HAP-1 (cell line): Measurements from ENCODE around the gene PTGER2.

Experiments used
- DNase-seq, 2 experiments: peaks; one replicate each; pipeline ENCODE4 v3.0.0-alpha.2; 2016 to 2020; ENCODE audit warnings: low spot score in 2 of 2
- H3K27me3 ChIP-seq: fragments of 250-450 bp; sonication (Bioruptor Pico); 2 replicates; pipeline ENCODE4 v1.5.1; 2020; ENCODE audit warnings: low read depth, mild to moderate bottlenecking, moderate library complexity
- H3K36me3 ChIP-seq: fragments of 250-450 bp; sonication (Bioruptor Pico); replicated peaks from 2 replicates; pipeline ENCODE4 v1.5.1; 2020; ENCODE audit warnings: mild to moderate bottlenecking
- H3K4me1 ChIP-seq: fragments of 250-450 bp; sonication (Bioruptor Pico); 2 replicates; pipeline ENCODE4 v1.5.1; 2020; ENCODE audit warnings: mild to moderate bottlenecking
- H3K4me3 ChIP-seq: fragments of 250-450 bp; sonication (Bioruptor Pico); 2 replicates; pipeline ENCODE4 v1.5.1; 2020; ENCODE audit warnings: mild to moderate bottlenecking, moderate library complexity
- H3K9me3 ChIP-seq: fragments of 250-450 bp; sonication (Bioruptor Pico); 2 replicates; pipeline ENCODE4 v1.5.1; 2020; ENCODE audit warnings: mild to moderate bottlenecking, moderate library complexity
- in situ Hi-C: fragments of 300-500 bp; cut with MboI; formaldehyde crosslinking; loops from 3 replicates; pipeline ENCODE4 v1.14.3; 2020; ENCODE audit warnings: low sequenced_read_pairs, inconsistent platforms, mixed read lengths

The PTGER2 gene

DNA sequence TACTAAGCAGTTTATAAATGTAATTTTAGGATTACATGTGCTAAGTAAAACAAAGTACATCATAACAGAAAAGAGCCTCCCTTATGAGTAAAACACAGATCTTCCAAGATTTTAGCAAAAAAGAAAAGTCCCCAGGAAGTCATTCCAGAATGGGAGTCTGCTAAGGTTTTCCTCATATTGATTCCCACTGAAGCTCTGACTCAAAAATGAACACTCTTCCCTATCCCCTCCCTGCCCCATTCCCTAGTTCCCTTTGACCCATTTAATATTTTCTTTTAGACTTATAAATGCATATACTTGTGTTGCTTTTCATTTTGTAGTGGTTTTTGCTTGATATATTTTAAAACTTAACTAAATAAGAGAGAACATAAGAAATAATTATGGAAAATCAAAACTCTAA is 40.1 kb downstream of the PTGER2 start:
- Histone ChIP-seq H3K9me3 (no peaks in the 10 kb centered on the region), H3K27me3 (no peaks in the 10 kb centered on the region), H3K4me3 (no peak overlapping the region), H3K4me1 (no peaks in the 10 kb centered on the region), H3K36me3 (no peaks in the 10 kb centered on the region)
- no peak for DNase-seq
- in situ Hi-C loops: no loop called here

DNA sequence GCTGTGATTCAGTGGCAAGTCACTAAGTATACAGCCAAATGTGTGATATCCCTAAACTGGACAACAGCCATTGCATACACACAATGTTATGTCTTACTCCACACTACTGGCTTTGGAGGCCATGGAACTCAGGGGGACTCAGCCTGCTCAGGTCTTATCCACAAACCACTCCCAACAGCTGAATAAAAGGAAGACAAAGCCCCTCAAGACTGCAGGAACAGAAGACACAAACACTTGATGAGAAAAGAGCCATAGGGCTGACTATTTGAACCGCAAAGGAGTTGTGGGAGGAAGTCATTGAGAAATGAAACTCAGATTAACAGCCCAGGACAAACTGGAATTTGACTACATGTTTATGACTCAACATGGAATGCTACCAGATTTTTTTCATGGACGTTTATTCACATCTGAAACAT is 40.9 kb downstream of the PTGER2 start:
- H3K9me3 ChIP-seq: no peaks in the 10 kb centered on the region
- H3K4me3 ChIP-seq: no peak overlapping the region
- no peaks in the 10 kb centered on the region for H3K4me1 ChIP-seq
- no peaks in the 10 kb centered on the region for H3K36me3 ChIP-seq
- in situ Hi-C loops: no loop called here
- no peak for DNase-seq
- H3K27me3 ChIP-seq: no peaks in the 10 kb centered on the region

DNA sequence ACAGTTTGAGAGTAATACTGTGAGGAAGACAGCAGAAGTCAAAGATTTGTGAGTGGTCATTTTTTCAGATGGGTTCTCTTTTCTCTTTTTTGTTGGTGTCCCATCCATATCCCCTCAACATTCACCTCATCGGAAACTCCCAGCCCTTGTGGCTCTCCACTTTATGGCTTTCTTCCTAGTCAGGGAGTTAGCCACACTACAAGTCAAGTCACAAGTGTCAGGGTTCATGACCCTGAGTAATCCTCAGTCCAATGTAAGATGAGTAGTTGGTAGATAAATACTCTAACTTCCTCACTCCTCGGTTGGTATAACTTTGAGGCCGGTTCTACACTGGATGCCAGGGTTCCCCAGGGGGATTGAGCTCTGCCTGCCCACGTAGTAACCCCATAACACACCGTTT is 41.4 kb downstream of the PTGER2 start:
- no peak for DNase-seq
- Histone ChIP-seq H3K27me3 (no peaks in the 10 kb centered on the region), H3K36me3 (no peaks in the 10 kb centered on the region), H3K9me3 (no peaks in the 10 kb centered on the region), H3K4me1 (no peaks in the 10 kb centered on the region), H3K4me3 (no peak overlapping the region)
- in situ Hi-C loops: no loop called here

DNA sequence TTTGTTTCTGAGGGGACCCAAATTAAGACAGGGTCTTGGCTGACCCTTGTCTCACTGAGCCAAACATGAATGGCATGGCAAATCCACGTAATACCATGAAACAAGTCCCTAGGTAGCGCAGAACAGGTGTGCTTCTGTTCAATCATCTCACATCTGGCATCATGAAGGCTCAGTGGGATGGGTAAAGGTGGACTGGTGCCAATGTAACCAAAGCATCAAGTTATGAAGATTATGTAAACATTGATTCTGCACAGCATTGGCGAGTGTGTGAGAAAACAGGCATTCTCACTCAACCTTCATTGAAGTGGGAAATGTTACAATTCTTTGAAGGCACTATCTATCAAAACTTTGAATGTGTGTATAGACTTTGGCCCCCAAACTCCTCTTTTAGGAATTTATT is 41.9 kb downstream of the PTGER2 start:
- in situ Hi-C loops: no loop called here
- Histone ChIP-seq H3K4me3 (no peak overlapping the region), H3K36me3 (no peaks in the 10 kb centered on the region), H3K9me3 (no peaks in the 10 kb centered on the region), H3K27me3 (no peaks in the 10 kb centered on the region), H3K4me1 (no peaks in the 10 kb centered on the region)
- no peak for DNase-seq

DNA sequence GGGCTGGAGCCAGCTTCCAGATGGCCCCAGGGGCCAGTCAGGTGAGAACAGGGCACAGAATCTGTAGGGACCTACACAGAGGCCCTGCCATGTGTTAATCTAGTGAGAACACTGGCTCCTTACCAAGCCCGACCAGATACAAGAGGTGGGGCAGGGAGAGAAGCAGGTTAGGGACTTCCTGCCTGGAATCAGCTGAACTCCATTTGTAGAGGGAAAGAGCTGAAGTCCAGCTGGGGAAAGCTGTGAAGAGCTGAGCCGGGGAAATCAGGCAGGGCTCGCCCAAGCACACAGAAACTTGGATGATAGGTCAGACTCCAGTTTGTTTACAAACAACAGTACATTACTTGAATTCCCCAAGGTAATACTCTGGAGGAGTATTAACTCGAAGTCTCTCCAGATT is 46.7 kb downstream of the PTGER2 start:
- H3K4me3 ChIP-seq: no peak overlapping the region
- H3K27me3 ChIP-seq: no peaks in the 10 kb centered on the region
- in situ Hi-C loops: no loop called here
- H3K9me3 ChIP-seq: no peaks in the 10 kb centered on the region
- no peak for DNase-seq
- H3K4me1 ChIP-seq: no peaks in the 10 kb centered on the region
- H3K36me3 ChIP-seq: no peaks in the 10 kb centered on the region

DNA sequence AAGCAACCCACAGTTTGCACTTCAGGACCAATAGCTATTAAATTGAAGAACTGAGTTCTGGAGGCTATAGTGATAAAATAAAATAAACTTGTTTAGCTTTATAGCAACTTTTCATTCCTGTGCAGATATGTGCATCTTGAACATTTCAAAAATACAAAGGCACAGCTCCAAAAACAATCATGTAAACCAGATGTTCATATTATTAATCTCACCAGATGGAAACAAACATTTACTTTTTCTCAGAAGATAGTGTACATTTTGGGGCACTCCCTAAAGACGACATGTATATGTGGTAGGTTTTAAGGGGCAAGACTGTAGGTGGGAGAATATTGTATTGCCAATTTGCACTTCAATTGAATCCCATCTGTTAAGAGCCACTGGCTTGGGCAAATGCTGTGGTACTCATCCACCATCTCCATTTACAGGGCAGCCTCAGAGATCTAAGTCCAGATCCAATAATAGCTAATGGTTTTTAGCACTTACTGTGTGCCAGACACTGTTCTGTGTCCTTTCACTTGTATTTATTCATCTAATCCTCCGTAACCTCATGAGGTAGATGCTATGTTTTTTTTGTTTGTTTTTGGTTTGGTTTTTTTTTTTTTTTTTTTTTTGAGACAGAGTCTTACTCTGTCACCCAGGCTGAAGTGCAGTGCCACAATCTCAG is 49.1 kb downstream of the PTGER2 start:
- in situ Hi-C loops: no loop called here
- no peak for DNase-seq
- Histone ChIP-seq H3K4me3 (no peak overlapping the region), H3K4me1 (no peaks in the 10 kb centered on the region), H3K36me3 (no peaks in the 10 kb centered on the region), H3K27me3 (no peaks in the 10 kb centered on the region), H3K9me3 (no peaks in the 10 kb centered on the region)

DNA sequence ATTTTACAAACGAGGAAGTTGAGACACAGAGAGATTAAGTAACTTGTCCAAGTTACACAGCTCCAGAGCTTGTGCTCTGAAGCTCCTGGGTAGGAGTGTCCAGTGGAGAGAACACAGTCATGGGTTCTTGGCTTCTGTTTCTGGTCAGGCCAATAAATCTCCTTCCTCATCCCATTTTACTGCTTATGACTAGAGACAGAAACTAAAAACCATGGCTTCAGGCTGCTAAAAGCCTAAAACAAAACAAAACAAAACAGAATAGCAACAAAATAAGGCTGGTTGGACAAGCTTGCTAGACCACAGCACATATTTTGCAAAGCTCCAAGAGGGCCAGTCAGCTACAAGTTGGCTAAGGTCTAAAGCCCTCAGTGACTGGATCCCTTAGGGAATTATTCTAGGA is 49.8 kb downstream of the PTGER2 start:
- Histone ChIP-seq H3K27me3 (no peaks in the 10 kb centered on the region), H3K36me3 (no peaks in the 10 kb centered on the region), H3K4me1 (no peaks in the 10 kb centered on the region), H3K9me3 (no peaks in the 10 kb centered on the region), H3K4me3 (no peak overlapping the region)
- no peak for DNase-seq
- in situ Hi-C loops: no loop called here

DNA sequence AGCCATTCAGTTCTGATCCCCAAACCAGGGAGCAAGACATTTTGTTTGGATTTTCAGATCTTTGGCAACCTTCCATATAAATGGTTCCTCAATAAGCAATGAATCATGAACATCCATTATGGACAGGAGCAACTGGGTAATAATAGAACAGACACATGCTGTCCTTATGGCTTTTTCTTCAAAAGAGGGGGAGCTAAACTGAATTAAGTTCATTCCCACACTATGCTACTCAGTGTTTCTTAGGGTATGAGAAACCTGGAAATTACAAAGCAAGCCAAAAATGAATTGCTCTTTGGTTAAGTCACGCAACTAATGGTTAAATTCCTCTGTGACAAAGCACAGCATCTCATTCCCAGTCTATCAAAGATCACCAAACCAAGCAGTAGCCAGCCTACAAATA is 51.0 kb downstream of the PTGER2 start:
- Histone ChIP-seq H3K36me3 (no peaks in the 10 kb centered on the region), H3K4me3 (no peak overlapping the region), H3K27me3 (no peaks in the 10 kb centered on the region), H3K9me3 (no peaks in the 10 kb centered on the region), H3K4me1 (no peaks in the 10 kb centered on the region)
- no peak for DNase-seq
- in situ Hi-C loops: no loop called here

DNA sequence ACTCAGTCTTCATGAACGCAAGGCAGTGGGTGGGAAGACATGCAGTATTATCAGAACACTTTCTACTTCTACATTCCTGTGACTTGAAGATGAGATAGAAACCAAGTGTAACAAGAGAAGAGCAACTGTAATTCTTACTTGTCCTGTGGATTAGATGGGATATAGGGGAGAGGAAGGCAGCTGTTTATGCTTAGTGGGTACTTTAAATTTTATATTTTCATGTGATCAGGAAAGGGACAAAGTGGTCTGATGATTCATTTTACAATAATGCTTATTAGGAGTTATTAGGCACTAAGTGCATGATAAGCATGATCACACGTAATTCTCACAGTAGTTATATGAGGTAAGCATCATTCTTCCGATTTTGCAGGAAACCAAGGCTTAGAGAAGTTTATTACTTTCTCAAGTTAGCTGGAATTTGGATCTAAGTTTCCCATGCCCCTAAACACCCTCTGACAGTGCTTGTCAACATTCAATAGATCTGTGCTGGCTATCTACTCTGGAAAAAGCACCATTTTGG is 52.7 kb downstream of the PTGER2 start:
- no peaks in the 10 kb centered on the region for H3K27me3 ChIP-seq
- H3K4me1 ChIP-seq: no peaks in the 10 kb centered on the region
- H3K9me3 ChIP-seq: no peaks in the 10 kb centered on the region
- in situ Hi-C loops: no loop called here
- no peak overlapping the region for H3K4me3 ChIP-seq
- no peaks in the 10 kb centered on the region for H3K36me3 ChIP-seq
- DNase-seq: no peak

DNA sequence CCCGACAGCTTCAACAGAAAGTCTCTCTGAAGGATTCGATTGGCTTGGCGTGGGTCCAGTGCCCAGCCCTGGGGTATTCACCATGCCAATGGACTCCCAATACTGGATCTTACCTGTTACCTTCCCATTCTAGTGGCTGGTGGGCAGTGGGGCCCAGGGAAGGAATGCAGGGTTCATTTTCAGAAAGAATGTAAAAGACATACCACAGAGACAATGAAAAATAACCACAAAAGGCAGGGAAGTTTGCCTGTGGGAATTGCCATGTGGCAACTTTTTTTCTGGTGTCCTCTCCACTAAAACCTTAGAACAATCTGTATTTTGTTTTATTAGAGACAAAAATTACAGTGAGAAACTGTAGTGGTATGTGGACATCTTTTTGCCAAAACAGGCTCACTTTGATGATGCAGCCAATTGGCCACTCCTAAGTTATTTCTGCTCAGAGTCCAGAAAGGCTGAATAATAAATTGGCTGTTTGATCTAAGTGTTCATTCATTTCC is 55.2 kb downstream of the PTGER2 start:
- no peak for DNase-seq
- Histone ChIP-seq H3K4me1 (no peaks in the 10 kb centered on the region), H3K9me3 (no peaks in the 10 kb centered on the region), H3K36me3 (no peaks in the 10 kb centered on the region), H3K4me3 (no peak overlapping the region), H3K27me3 (no peaks in the 10 kb centered on the region)
- in situ Hi-C loops: no loop called here

DNA sequence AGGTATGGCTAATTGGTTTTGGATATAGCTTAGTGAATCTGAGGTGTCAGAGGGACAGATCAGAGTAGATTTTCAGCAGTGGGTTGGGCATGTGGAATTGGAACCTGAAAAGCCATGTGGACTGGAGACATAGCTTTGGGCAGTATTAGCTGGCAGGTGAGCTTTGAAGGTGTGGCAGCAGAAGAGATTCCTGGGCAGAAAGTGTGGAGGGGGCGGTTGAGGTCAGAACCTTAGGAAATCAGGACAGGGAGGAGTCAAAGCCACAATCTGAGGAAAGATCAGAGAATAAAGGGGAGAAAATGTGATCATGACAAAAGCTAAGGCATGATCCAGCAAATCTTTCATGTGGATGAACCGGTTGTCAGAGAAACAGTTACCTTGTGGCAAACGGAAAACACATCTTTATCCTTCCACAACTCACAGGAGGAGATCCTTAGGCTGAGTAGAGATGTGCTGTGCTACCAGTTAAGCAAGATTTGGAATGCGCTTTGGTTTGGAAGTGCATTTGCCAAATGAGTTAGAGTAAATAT is 56.4 kb downstream of the PTGER2 start:
- Histone ChIP-seq H3K36me3 (no peaks in the 10 kb centered on the region), H3K4me1 (no peaks in the 10 kb centered on the region), H3K9me3 (no peaks in the 10 kb centered on the region), H3K4me3 (no peak overlapping the region), H3K27me3 (no peaks in the 10 kb centered on the region)
- in situ Hi-C loops: no loop called here
- no peak for DNase-seq

DNA sequence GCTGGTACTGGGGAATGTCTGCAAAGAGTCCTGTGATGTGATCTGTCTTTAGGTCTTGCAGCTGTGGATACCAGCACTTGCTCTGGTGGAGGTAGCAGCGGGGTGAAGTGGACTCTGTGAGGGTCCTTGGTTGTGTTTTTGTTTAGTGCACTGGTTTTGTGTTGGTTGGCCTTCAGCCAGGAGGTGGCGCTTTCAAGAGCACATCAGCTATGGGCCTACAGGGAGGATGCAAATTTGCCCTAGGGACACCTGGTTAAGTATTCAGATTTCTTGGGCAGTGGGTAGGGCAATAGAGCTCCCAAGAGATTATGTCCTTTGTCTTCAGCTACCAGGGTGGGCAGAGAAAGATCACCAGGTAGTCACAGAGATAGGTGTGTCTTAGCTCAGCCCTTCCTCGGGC is 63.8 kb downstream of the PTGER2 start:
- H3K27me3 ChIP-seq: no peaks in the 10 kb centered on the region
- H3K4me3 ChIP-seq: no peak overlapping the region
- in situ Hi-C loops: no loop called here
- no peaks in the 10 kb centered on the region for H3K4me1 ChIP-seq
- no peak for DNase-seq
- no peaks in the 10 kb centered on the region for H3K36me3 ChIP-seq
- no peaks in the 10 kb centered on the region for H3K9me3 ChIP-seq
